NCI-H1417 (cell line): Measurements from ENCODE around the gene MORF4L2.
"Not testable (repeated sequence)": the region's sequence is repeated elsewhere in the genome, so short reads cannot be mapped to it uniquely, and the experiment has no call there.

ENCODE experiments used
- DNase-seq, 3 experiments: peaks; one replicate each; lab custom pipeline; 2025; lab: John Stamatoyannopoulos, UW

Gene MORF4L2

DNA sequence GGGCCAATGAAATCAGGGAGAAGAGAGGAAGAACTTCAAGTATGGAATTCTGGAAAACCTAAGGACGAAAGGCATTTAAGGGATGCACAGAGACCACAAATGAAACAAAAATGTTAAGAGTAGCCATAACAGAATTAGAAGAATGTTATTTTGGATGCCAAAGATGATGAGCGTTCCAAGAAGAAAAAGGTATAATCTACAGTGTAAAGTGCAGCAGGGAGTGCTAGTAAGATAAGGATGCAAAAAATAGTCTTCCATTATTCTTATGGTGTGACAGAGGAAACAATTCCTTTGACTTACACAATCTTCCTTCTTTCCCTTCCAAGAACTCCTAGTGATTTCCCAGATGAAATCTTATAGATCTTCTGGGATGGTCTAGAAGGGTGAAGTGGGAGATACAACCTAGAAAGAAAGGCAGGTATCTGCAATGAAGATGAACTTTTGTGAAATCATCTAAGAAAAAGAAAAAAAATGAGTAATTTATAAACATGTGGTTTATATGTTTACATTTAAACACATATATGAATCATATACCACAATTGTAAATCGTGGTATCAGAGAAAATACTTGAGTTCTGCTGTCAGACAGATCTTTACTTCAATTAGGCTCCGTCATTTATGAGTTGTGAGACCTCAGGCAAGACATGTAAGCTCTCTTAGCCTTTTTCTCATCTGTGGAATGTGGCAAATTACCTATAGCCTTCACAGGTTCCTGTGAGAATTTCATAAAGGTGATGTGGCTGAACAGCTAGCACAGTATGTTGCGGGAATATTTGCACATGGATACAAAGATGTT, 8.1 kb downstream of the MORF4L2 start:
- DNase-seq = no peak

DNA sequence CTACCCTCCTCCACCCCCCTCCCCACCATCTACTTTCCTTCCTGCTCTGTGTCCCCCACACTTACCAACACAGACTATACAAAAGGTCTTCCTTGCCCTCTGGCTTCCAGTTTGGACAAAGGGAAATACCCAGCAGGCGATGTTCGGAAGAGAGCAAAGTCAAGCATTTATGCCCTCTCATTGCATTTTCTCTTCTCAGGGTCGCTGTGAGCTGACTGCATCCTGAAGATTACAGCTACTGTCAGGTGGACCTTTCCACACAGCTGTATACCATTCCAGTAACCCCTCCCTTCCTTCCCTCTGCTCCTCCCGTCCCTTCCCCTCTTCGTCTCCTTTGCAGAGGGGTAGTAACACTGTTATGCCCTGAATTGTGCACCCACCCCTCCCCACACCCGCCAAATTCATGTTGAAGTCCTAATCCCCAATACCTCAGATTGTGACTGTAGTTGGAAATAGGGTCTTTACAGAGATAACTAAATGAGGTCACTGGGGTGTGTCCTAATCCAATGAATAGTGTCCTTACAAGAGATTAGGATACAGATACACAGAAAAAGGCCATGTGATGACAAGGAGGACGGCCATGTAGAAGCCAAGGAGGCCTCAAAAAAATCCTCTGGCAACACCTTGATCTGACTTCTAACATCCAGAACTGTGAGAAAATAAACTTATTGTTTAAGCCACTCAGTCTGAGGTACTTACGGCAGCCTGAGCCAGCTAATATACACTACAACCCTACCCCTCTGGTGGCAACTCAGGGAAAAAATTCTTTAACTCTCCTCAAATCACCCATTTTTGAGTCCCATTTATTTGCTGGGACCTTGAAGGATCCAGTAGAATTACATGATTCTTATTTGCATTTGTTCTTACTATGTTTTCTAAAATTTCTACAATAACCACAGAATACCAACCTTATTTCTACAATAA, 11.7 kb downstream of the MORF4L2 start:
- no peak for DNase-seq

DNA sequence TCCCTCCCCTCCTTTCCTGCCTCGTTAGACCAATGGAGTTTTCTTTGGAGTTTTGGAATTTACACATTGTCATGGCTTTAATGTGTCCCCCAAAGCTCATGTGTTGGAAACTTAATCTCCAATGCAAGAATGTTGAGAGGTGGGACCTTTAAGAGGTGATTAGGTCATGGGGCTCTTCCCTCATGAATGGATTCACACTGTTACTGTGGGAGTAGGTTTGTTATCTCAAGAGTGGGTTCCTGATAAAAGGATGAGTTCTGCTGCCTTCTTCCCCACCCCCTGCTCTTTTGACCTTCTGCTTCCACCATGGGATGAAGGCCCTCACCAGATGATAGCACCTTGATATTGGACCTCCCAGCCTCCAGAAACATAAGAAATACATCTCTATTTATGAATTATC, 16.8 kb downstream of the MORF4L2 start:
- no peak for DNase-seq

DNA sequence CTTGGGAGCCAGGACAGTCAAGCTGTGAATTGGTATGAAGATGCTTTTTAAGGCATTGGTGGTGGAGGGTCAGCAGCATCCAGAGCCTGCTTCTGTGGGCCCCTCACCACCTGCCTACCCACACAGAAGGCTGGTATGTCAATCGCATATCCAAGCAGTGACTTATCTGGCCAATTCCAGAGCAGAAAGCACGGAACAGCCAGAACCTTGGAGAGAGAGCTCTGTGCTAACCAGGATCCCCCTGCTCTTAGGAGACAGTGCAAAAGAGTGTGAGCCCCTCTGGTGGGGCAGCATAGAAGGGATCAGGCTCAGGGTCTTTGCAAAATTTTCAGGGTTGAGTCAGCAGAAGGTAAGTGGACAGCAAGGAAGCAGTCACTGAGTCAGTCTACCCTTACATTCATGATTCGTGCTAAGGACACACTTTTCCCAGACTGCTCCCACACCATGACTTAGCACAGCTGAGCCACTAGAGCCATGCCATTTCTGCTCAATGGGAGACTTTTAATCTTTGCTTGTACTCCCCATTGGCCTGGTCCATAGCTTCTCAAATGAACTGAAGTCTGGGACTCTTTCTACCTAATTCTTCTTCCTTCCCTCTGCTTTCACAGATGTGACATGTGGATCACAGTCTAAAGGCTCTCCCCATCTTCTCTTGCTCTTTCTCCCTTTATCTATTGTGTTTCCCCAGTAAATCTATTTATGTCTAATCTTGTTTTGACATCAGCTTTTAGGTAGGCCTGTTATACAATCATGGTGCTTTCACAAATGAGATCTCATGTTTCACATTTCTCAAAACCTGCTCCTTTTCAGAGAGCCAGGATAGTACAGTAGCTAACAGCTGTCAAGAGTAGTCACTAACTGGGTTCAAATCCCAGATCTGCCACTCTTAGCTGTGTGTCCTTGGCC, 20.0 kb downstream of the MORF4L2 start:
- no peak for DNase-seq

DNA sequence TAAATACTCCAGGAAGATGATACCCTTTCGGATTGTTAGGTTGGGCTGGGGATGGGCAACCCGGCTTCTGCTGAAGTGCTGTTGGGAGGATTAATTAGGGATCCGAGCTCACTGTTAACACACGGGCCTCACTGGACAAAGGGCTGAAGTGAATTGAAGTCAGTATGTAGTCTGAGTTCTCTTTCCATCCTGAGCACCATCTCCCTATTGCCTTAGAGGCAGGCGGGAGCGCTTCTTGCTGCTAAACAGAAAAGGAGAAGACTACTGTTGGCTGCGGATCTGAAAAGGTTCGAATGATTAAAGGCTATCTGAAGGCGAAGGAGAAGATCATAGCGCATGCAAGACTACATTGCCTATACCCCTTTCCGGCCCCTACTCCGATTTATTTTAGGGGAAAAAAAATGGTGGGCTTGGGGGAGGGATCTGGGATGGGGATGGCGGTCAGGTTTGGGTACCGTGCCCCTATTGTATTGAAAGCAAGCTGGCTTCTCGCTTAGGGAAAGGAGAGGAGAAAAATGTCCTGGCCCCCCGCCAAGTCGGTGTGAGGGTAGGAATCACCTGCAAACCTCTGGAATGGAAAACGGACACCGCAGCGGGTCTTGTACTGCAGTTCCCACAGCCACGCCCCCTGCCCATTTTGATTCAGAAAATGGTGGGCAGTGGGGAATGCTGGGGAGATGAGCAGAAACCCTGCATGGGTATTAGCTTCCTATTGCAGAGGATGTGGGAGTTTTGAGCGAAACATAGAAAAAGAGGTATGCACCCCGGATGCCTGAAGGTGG, 22.3 kb downstream of the MORF4L2 start:
- no peak for DNase-seq

DNA sequence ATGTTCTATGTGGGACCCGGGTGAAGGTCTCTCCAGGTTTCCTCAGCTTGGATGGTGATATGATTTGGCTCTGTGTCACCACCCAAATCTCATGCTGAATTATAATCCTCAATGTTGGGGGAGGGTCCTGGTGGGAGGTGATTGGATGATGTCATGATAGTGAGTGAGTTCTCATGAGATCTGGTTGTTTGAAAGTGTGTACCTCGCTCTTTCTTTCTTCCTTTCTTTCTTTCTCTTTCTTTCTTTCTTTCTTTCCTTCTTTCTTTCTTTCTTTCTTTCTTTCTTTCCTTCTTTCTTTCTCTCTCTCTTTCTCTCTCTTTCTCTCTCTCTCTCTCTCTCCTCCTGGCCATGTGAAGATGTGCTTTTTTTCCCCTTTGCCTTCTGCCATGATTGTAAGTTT, 27.0 kb downstream of the MORF4L2 start:
- DNase-seq = not testable (repeated sequence)

DNA sequence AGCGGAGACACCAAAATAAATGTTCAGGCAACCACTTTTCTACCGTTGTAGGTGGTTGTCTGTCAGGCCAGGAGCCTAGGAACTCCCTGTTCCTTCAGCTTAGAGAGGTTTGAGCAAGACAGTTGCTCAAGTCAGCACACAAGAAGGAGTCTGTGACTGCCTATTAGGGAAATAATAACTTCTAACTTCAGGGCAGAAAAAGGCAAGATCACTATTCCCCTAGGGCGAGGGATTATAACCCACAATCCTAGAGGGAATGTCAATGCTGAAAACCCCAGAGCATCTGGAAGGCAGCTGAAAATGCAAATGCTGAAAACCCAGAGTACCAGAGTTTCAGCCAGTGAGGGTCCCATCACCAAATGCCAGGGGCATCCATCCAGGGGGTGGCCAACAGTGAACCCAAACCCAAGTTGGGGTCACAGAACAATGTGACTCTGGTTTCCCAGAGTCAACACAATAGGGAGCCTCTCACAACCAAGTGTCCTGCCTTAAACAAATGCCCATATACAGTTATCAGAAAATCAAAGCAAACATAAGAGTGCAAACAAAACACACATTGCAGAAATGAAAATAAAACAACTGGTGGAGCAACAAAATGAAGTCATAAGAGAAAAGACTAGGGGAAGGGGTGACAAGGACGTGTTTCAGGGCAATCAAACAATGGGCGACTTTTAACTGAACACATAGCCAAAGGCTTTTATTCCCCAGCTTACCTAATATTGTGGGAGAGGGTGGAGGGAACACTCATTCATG, 27.6 kb downstream of the MORF4L2 start:
- DNase-seq = no peak

DNA sequence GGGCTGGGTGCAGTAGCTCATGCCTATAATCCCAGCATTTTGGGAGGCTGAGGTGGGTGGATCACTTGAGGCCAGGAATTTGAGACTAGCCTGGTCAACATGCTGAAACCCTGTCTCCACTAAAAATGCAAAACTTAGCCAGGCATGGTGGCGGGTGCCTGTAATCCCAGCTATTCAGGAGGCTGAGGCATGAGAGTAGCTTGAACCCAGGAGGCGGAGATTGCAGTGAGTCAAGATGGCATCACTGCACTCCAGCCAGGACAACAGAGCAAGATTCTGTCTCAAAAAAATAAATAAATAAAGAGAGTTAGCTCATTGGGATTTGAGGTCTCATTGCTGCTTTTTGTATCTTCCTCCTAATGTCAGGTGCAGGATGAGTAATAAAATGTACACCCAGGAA, 29.4 kb downstream of the MORF4L2 start:
- not testable (repeated sequence) for DNase-seq

DNA sequence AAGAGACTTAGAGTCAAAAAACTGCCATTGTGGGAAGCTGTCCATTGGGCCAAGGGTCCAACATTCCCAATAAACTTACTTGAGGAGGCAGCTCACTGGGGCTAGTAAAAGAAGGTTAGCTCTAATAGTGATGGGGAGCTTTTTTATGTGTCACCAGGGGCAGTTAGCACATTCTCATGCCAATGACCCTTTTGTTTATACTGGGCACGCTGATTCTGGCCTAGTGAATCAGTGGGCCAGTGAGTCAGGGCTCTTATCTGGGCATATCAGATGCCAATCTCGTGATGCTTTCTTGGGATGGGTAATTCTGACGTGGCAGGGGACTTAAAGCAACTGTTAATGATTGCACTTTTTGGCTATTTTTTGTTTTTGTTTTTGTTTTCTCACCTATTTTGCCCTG, 29.9 kb downstream of the MORF4L2 start:
- DNase-seq = no peak

DNA sequence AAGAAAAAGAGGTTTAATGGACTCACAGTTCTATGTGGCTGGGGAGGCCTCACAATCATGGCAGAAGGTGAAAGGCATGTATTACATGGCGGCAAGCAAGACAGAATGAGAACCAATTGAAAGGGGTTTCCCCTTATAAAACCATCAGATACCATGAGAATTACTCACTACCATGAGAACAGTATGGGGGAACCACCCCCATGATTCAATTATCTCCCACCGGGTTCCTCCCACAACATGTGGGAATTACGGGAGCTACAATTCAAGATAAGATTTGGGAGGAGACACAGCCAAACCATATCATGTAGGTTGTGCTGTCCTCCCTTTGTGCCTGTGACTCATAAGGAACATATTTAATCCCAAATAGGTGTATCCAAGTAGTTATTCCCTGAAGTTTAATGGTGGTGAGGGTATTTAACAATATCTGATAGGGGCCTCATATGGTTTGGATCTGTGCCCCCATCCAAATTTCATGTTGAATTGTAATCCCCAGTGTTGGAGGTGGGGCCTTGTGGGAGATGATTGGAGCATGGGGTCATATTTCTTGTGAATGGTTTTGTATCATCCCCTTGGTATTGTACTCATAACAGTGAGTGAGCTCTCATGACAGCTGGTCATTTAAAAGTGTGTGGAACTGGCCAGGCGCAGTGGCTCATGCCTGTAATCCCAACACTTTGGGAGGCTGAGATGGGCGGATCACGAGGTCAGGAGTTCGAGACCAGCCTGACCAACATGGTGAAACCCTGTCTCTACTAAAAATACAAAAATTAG, 31.1 kb downstream of the MORF4L2 start:
- not testable (repeated sequence) for DNase-seq

DNA sequence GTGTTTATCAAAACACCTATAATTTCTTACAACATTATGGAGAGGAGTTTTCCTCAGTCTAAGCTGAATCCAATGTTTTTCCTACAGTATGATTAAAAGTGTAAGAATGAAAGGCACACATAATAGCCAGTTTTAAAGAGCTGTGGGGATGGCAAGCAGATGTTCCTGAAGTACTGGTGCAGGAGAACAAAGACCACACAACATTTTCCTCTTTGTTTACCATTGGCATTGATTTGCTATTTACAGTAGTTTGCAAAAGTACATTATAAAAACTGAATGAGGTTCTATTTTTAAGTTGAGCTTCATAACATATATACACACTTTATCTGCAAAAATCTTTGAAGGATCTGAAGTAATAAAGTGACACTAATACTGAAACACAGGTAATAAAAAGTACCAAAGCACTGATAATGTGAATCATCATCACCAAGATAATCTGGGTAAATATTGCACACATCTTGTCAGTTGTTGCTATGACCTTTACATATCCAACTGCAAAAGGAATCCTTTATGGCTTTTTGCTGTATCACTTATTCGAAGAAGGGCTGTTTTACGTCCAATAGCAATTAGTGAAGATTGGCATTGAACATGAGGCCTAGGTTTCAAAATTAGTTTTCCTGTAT, 35.2 kb downstream of the MORF4L2 start:
- peak in 1 of 3 experiments; percentile 47 for DNase-seq

DNA sequence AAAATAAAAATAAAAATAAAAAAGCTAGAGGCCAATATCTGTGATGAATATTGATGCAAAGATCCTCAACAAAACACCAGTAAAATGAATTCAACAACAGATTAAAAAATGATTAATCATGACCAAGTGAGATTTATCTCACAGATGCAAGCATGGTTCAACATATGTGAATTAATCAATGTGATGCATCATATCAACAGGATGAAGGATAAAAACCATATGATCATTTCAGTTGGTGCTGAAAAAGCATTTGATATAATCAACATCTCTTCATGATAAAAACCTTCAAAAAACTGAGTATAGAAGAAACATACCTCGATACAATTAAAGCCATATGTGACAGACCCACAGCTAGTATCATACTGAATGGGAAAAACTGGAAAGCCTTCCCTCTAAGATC, 38.9 kb downstream of the MORF4L2 start:
- DNase-seq = no peak

DNA sequence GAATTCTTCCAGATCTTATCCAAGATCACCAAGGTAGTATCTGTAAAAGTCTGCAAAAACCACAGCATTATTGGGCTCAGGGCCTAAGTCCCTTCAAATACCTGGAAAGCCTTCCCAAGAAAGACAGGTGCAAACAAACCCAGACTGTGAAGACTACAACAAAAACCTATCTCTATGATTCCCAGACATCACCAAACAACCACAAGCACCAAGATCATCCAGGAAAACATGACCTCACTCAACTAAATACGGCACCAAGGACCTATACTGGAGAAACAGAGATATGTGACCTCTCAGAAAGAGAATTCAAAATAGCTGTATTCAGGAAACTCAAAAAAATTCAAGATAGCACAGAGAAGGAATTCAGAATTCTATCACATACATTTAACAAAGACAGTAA, 42.4 kb downstream of the MORF4L2 start:
- DNase-seq = no peak

DNA sequence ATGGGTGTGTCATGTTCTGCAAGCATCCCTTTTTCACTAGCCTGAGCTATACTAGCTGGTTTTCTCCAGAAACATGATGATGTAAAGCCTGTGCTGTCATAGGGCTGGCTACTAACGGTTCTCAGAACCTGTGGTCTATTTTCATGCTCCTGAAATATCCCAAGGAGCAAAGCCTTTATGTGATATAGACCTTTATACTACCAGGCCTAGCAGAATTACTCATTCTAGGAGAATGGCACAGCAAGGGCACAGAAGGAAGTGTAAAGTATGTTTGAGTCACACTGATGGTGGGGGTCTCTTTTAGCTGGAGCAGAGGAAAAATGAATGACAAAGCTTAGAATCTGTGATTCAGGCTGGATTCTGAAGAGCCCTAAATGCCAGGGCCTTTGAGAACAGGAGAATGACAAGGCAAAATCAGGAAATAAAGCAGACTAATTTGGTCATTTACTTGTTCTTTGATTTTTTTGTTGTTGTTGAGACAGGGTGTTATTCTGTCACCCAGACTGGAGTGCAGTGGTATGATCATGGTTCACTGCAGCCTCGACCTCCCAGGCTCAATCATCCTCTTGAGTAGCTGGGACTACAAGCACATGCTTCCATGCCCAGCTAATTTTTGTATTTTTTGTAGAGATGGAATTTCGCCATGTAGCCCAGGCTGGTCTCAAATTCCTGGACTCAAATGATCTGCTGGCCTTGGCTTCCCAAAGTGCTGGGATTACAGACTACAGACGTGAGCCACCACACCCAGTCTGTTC, 45.9 kb downstream of the MORF4L2 start:
- DNase-seq = no peak

DNA sequence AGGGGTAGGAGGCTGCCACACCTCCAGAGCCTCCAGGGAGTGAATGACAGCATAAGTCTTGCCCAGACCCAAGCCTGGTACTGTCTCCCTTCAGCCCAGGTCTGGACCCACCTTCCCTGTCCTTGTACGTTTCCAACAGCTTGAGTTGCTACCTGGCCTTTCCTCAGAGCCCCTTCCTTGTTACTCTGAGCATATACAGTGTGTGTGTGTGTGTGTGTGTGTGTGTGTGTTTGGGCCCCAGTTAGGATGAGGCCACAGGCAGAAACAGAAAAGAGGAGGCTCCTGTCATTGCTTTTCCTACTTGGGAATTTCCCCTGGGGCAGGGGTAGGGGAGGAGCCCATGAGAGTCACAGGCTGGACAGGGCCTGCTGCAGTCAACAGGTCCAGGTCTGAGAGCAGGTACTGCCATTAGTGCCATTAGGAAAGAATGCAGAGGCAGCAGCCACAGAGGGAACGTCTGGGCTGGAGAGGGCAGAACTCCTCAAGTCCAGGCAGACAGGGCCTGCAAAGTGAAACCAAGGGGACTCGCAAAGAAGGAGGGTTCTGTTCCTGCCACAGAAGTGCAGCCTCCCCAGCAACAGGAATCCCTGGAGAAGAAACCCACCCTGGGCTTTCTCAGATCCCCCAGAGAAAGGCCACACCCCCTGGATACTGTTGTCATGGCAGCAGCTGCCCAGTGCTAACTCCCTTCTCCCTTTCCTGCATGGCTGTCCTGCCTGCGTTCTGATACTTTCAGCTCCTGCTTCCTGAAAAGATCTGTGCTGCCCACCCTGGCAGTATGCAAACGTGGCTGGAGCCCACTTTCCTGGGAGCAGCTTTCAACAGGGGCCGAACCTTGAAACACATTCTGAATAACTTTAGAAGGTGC, 47.8 kb downstream of the MORF4L2 start:
- peak in 2 of 3 experiments; percentile 43 to 66 for DNase-seq

DNA sequence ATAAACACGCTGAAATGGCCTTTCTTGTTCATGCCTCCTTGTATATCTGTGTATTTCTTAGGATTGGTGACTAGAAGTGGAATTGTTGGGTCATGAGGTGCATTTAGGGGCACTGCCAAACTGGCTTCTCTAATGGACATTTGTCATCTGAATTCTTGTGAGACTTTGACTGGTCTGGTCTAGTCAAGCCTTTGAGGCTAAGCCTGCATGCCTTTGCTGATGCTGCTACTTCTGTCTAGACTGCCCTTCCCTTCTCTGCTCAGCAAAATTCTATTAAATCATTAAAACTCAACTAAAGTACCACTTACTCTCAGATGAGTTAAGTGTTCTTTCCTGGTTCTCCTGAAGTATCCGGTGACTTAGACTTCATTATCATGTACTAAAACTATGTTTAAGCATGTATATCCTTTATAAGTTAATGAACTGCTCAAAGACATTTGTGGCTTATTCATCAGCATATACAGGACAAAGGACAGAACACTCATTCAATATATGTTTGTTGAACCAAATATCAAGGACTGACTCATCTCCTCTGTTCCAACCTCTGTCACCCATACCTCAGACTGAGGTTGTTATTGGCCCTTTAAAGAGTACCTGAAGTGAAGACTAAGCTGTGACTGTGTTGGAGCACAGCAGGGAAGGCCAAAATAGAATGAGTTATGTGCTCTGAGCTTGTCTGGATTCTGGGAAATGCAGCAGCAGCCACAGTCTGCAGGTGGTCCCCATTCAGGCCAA, 48.7 kb downstream of the MORF4L2 start:
- DNase-seq = no peak

DNA sequence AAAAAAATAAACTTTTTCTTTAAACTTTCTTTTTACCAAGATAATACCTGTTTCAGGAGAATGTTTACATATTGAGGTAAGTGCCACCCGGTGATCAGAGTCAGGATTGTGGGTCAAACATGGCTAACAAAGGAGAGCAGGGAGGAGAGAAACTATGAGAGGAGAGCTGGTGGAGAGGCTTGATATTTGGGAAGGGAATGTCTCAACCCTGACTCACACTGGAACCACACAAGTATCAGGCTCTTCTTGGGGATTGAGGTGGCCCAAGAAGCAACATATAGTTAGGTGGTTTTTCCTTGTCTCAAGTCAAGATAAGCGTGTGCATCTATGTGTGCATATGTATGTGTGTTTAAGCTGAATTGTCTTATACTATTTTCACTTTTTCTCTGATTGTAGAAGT, 51.1 kb downstream of the MORF4L2 start:
- DNase-seq = no peak
